Activated T-cell treated with anti-CD3 and anti-CD28 coated beads for 24 hours (primary cell): ENCODE results near the gene CCDC88C.
A peak's percentile ranks its signal among the peaks of the same experiment; 100 is the strongest.
"Not testable (repeated sequence)": the region's sequence is repeated elsewhere in the genome, so short reads cannot be mapped to it uniquely, and the experiment has no call there.

Source experiments
- DNase-seq: peaks from one replicate; pipeline ENCODE4 v3.0.0-alpha.2; 2020; ENCODE audit warnings: low read depth

Gene CCDC88C

DNA sequence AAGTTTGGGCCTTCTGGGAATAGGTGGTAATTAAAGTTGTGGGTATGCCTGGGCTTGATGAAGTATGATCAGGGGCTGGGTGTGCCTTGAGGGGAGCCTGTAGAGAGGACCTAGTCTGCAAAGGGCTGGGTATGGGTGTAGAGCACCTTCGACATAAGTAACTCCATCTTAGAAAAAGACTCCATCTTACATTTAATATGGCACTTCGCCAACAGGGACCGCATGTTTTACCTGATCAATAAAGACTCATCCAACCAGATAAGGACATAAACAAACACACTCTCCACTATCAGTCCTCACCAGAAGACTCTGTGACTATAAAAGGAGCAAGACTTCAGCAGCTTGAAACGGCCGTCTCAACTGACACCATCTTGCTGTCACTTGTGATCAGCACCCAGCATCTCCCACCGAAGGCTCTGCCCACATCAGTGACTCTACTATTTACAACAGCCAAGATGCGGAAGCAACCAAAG is 149.6 kb downstream of the CCDC88C start:
- no peak for DNase-seq

DNA sequence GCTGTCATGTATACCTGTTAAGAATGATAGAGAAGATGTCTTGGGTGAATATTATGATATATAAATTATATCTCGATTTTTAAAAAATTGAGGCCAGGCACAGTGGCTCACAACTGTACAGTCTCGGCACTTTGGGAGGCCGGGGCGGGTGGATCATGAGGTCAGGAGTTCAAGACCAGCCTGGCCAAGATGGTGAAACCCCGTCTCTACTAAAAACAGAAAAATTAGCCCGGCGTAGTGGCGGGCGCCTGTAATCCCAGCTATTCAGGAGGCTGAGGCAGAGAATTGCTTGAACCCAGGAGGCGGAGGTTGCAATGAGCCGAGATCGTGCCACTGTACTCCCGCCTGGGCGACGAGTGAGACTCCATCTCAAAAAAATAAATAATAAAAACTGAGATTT is 151.3 kb downstream of the CCDC88C start:
- not testable (repeated sequence) for DNase-seq

GRCh38 chr14:91265404-91265803 is 152.2 kb downstream of the CCDC88C start:
- no peak for DNase-seq

GRCh38 chr14:91264151-91265150 is 153.2 kb downstream of the CCDC88C start:
- no peak for DNase-seq

DNA sequence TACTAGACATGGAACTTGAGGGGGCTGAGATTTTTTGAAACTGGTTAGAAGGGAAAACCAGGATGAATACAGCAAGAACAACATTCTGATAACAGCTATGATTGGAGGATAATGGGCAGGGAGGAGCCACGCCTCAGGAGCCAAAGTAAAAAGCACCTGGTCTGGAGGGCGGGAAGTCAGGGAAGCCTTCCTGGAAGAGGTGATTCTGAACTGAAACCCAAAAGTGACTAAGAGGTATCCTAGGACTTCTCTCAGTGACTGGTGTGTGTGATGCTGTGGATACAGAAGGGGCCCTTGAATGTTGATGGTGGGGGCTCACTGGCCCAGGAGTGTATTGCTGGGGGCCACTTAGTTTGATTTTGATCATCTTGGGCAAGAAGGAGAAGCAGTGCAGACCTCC is 154.3 kb downstream of the CCDC88C start:
- no peak for DNase-seq

- DNase-seq: no peak
Measured at GRCh38 chr14:91261986-91262549, 155.6 kb downstream of the CCDC88C start.

- no peak for DNase-seq
Measured at GRCh38 chr14:91261115-91261514, 156.5 kb downstream of the CCDC88C start.

GRCh38 chr14:91258876-91259275 is 158.7 kb downstream of the CCDC88C start:
- DNase-seq: no peak

DNA sequence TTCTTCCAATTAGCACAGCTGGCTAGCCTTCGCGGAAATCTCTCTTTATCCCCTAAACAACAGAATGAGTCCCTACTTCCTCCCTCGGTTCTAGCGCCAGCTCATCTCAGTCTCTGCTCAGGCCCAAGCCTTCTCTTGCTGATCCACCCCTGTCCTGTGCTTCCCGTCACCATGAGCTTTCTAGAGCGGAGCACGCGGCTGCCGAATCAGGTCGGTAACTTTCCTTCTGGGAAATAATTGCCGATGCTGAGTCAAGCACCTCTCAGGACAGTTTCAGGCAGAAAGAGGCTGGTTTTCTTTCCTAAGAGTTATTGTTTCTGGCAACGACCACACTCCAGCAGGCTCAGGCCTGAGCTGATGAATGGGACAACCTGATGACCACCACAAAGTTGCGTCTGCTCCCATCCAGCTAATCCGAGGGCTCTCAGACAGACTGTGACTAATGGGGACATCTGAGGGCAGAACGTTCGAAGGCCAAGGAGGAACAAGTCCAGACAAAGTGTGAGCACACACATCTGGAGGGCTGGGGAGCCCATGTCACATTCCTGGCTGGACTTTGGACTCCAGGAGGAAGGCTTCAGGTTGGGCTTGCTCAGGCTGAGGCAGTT is 159.5 kb downstream of the CCDC88C start:
- DNase-seq: no peak

- DNase-seq: no peak
Measured at GRCh38 chr14:91257328-91258010, 160.2 kb downstream of the CCDC88C start.

DNA sequence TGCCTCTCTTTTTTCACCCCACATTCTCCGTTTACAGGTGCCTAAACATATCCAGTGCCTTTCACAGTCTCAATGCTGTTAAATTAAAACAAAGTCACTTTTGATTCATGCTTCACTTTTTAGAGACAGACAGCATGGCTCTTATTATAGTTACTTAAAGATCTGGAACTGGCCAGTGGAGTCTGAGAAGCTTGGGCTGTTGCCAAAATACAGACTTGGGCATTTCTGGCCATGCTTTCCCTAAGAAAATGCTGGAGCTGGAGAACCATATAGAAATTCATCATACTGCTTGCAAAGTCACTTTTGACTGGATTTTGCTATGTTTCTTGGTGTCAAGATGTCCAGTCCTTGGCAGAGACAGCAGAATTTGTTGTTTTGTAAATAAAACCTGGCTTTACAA is 161.0 kb downstream of the CCDC88C start:
- DNase-seq: no peak

GRCh38 chr14:91255026-91255695 is 162.5 kb downstream of the CCDC88C start:
- no peak for DNase-seq

GRCh38 chr14:91254461-91254860 is 163.2 kb downstream of the CCDC88C start:
- no peak for DNase-seq

GRCh38 chr14:91253795-91254323 is 163.8 kb downstream of the CCDC88C start:
- no peak for DNase-seq

DNA sequence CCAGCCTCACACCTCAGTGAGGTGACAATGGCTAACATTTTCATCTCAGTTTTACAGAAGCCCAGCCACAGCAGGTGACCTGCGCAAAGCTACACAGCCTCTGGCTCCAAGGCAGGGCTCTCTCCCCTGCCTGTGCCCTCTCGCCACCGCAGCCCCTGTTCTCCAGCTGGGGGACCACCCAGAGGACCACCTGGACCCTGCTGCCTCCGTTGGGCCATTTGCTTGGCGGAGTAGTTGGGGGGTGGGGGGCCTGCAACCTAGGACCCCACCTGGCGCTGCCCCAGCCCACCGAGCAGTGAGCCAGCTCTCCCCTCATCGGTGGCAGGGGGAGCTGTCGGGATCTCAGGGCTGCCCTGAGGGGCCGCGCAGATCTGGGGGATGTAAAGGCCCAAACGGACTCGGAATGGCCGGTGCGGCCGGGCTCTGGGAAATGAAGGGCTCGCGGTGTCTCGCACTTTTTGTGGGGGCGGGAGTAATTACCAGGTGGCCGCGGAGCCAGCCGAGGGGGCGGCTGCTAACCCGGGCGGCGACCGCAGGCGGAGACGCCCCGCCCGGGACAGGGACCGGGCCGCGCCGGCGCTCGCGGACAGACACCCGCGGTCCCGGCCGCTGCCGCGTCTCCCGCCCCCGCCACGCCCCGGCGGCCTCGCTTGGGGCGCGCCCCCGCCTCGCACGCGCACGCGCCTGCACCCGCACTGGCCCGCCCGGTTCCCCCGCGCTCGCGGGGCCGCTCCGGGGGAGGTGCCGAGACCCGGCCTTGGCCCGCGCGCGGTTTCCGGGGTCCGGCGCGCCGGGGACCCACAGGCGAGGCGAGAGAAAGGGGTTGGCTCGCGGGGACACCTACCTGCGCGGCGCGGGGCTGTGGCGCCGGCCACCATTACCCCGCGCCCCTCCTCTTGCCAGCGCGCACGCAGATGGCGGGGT is 164.5 kb downstream of the CCDC88C start:
- no peak for DNase-seq

DNA sequence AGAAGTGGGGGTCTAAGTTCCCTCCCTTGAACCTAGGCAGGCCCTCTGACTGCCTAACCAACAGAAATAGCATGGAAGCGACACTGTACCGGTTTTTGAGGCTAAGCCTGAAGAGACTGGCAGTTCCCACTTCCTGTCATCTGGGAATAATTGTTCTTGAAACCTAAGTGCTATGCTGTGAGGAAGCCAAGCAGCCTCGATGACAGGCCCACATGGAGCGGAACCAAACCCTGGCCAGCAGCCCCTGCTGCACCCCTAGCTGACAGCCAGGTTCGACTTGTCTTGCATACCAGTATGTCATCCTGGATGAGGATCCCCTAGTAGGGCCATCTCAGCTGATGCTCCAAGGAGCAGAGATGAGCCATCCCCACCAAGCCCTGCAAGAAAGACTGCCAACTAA is 166.7 kb downstream of the CCDC88C start:
- no peak for DNase-seq

- DNase-seq: no peak
Measured at GRCh38 chr14:91249841-91250616, 167.6 kb downstream of the CCDC88C start.

- DNase-seq: peak; percentile 60
Measured at GRCh38 chr14:91246051-91246852, 171.4 kb downstream of the CCDC88C start.

DNA sequence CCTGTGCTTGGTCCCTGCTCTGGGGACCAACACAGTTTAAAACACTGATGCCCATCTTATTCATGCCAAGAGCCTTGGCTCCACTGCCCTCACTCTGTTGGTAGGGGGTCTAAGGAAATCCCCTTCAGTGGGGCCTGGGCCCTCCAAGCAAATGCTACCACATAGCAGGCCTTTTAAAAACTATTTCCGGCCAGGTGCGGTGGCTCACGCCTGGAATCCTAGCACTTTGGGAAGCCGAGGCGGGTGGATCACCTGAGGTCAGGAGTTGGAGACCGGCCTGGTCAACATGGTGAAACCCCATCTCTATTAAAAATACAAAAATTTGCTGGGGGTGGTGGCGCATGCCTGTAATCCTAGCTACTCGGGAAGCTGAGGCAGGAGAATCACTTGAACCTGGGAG is 172.0 kb downstream of the CCDC88C start:
- not testable (repeated sequence) for DNase-seq
